ENCODE data around the gene FANCE.
A peak's percentile ranks its signal among the peaks of the same experiment; 100 is the strongest.
"Not testable (repeated sequence)": the region's sequence is repeated elsewhere in the genome, so short reads cannot be mapped to it uniquely, and the experiment has no call there.

Gene FANCE

GRCh38 chr6:35432702-35433101 lies 19.4 kb upstream of the FANCE start:
- DNase-seq (ENCODE audit: low read depth): not testable (repeated sequence)

GRCh38 chr6:35435074-35435837 lies 16.9 kb upstream of the FANCE start:
- DNase-seq (ENCODE audit: low read depth): no peak

GRCh38 chr6:35436071-35436857 lies 15.9 kb upstream of the FANCE start:
- no peak for DNase-seq (ENCODE audit: low read depth)

- DNase-seq (ENCODE audit: low read depth): not testable (repeated sequence)
Measured at GRCh38 chr6:35438378-35439065, 13.6 kb upstream of the FANCE start.

GRCh38 chr6:35439308-35439707 lies 12.8 kb upstream of the FANCE start:
- DNase-seq (ENCODE audit: low read depth): no peak

GRCh38 chr6:35441205-35441604 lies 10.9 kb upstream of the FANCE start:
- no peak for DNase-seq (ENCODE audit: low read depth)

GRCh38 chr6:35441642-35442041 lies 10.5 kb upstream of the FANCE start:
- DNase-seq (ENCODE audit: low read depth): no peak

- no peak for DNase-seq (ENCODE audit: low read depth)
Measured at GRCh38 chr6:35442693-35443092, 9.4 kb upstream of the FANCE start.

GRCh38 chr6:35443341-35444030 lies 8.7 kb upstream of the FANCE start:
- no peak for DNase-seq (ENCODE audit: low read depth)

GRCh38 chr6:35445691-35446090 lies 6.4 kb upstream of the FANCE start:
- peak; percentile 44 for DNase-seq (ENCODE audit: low read depth)

- no peak for DNase-seq (ENCODE audit: low read depth)
Measured at GRCh38 chr6:35448191-35448590, 3.9 kb upstream of the FANCE start.

- peak; percentile 64 for DNase-seq (ENCODE audit: low read depth)
Measured at GRCh38 chr6:35449287-35449881, 2.8 kb upstream of the FANCE start.

GRCh38 chr6:35451354-35452182 lies 570 bp upstream of the FANCE start:
- DNase-seq (ENCODE audit: low read depth): no peak

- no peak for DNase-seq (ENCODE audit: low read depth)
Measured at GRCh38 chr6:35453236-35453635, 1.1 kb downstream of the FANCE start.

GRCh38 chr6:35454391-35455110 lies 2.4 kb downstream of the FANCE start:
- no peak for DNase-seq (ENCODE audit: low read depth)

GRCh38 chr6:35457907-35458306 lies 5.8 kb downstream of the FANCE start:
- no peak for DNase-seq (ENCODE audit: low read depth)

GRCh38 chr6:35461270-35461669 lies 9.1 kb downstream of the FANCE start:
- no peak for DNase-seq (ENCODE audit: low read depth)

GRCh38 chr6:35463292-35463691 lies 11.2 kb downstream of the FANCE start:
- DNase-seq (ENCODE audit: low read depth): no peak

GRCh38 chr6:35465646-35466045 lies 13.5 kb downstream of the FANCE start:
- no peak for DNase-seq (ENCODE audit: low read depth)
